SK-N-SH treated with all-trans-retinoic acid at 6 μM for 48 hours (cell line): Measurements from ENCODE around the gene ADIRF.
"Not testable (repeated sequence)": the region's sequence is repeated elsewhere in the genome, so short reads cannot be mapped to it uniquely, and the experiment has no call there.

Source experiments
- ARNTL ChIP-seq: fragments of 450-650 bp; formaldehyde crosslinking; IDR thresholded peaks from 2 replicates; pipeline ENCODE4 v1.5.0; 2020; ENCODE audit warnings: low read depth, mild to moderate bottlenecking, moderate library complexity, borderline replicate concordance
- ISL1 ChIP-seq: fragments of 250-450 bp; sonication (Bioruptor Pico); IDR thresholded peaks from 2 replicates; pipeline ENCODE4 v2.1.2; 2022; ENCODE audit warnings: mild to moderate bottlenecking, moderate library complexity
- PPARA ChIP-seq: fragments of 250-450 bp; sonication (Bioruptor Pico); IDR thresholded peaks from 2 replicates; pipeline ENCODE4 v1.5.0; 2020; ENCODE audit warnings: mild to moderate bottlenecking, borderline replicate concordance
- TOX ChIP-seq: fragments of 250-450 bp; sonication (Bioruptor Pico); IDR thresholded peaks from 2 replicates; pipeline ENCODE4 v1.8.0; 2021; ENCODE audit warnings: mild to moderate bottlenecking, moderate library complexity, borderline replicate concordance
- ZFP30 ChIP-seq: fragments of 450-650 bp; formaldehyde crosslinking; IDR thresholded peaks from 2 replicates; pipeline ENCODE4 v1.5.0; 2022; ENCODE audit warnings: mild to moderate bottlenecking, moderate library complexity
- TF ChIP-seq, protein P1 (sequence below): fragments of 250-450 bp; sonication (Bioruptor Pico); IDR thresholded peaks from 2 replicates; pipeline ENCODE4 v1.8.0; 2020; ENCODE audit warnings: mild to moderate bottlenecking, moderate library complexity, borderline replicate concordance

DNA sequence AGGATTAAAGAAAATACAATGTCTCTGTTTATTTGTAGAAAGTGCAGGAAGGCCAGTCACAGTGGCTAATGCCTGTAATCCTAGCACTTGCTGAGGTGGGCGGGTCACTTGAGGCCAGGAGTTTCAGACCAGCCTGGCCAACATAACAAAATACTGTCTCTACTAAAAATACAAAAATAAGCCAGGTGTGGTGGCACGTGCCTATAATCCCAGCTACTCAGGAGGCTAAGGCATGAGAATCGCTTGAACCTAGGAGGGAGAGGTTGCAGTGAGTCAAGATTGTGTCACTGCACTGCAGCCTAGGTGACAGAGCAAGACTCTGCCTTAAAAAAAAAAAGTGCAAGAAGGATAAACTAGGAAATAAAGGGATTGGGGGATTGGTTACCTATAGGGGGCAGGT, 10.2 kb downstream of the ADIRF start:
- TF ChIP-seq ARNTL; PPARA (CRISPR knock-in tag); ISL1; TOX (CRISPR knock-in tag); ZFP30: not testable (repeated sequence)
- TF ChIP-seq, protein P1, sequence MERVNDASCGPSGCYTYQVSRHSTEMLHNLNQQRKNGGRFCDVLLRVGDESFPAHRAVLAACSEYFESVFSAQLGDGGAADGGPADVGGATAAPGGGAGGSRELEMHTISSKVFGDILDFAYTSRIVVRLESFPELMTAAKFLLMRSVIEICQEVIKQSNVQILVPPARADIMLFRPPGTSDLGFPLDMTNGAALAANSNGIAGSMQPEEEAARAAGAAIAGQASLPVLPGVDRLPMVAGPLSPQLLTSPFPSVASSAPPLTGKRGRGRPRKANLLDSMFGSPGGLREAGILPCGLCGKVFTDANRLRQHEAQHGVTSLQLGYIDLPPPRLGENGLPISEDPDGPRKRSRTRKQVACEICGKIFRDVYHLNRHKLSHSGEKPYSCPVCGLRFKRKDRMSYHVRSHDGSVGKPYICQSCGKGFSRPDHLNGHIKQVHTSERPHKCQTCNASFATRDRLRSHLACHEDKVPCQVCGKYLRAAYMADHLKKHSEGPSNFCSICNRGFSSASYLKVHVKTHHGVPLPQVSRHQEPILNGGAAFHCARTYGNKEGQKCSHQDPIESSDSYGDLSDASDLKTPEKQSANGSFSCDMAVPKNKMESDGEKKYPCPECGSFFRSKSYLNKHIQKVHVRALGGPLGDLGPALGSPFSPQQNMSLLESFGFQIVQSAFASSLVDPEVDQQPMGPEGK (CRISPR knock-in tag), result not testable (repeated sequence)
